ENCODE measurements around the gene SOS1. TPM values are rescaled to one million over a fixed set of nuclear protein-coding genes. Genes with fewer than 3 reads are reported as not detected.
"Not testable (repeated sequence)": the region's sequence is repeated elsewhere in the genome, so short reads cannot be mapped to it uniquely, and the experiment has no call there.

SOS1 gene
- total RNA-seq, 2 experiments from 2014 or later, result 16.8 to 17.1 TPM

GRCh38 chr2:39150102-39150562 is 29.3 kb upstream of the SOS1 start:
- H3K9me3 Mint-ChIP-seq, result no peaks in the 10 kb centered on the region
- intact Hi-C loops (cut with micrococcal nuclease), result no loop called here
- DNase-seq, result no peak
- H3K27me3 Mint-ChIP-seq (ENCODE audit: low read depth), result no peaks in the 10 kb centered on the region
- CTCF ChIA-PET, result interaction anchor here (0.6 to 1.6 kb wide), 2 partner anchors 26 to 62 kb away, joined by 3 to 5 read pairs; no protein-coding TSS in a partner anchor
- no peaks in the 10 kb centered on the region for H3K4me1 Mint-ChIP-seq (ENCODE audit: low read depth)
- H3K27ac Mint-ChIP-seq, result no peak overlapping the region
- H3K36me3 Mint-ChIP-seq (ENCODE audit: low read depth), result no peaks in the 10 kb centered on the region
- no peak overlapping the region for H3K4me3 Mint-ChIP-seq

- Mint-ChIP-seq H3K27me3 (ENCODE audit: low read depth) (no peaks in the 10 kb centered on the region), H3K27ac (no peak overlapping the region), H3K4me1 (ENCODE audit: low read depth) (no peaks in the 10 kb centered on the region), H3K4me3 (no peak overlapping the region), H3K9me3 (no peaks in the 10 kb centered on the region), H3K36me3 (ENCODE audit: low read depth) (no peaks in the 10 kb centered on the region)
- CTCF ChIA-PET, result no interaction called here
- no peak for DNase-seq
- intact Hi-C loops (cut with micrococcal nuclease), result loop anchor here (10.0 kb wide), 1 partner anchor 1082 kb away; no protein-coding TSS in a partner anchor
Observed at GRCh38 chr2:39146630-39147029, 25.8 kb upstream of the SOS1 start.

GRCh38 chr2:39145906-39146421 is 25.1 kb upstream of the SOS1 start:
- intact Hi-C loops (cut with micrococcal nuclease), result loop anchor here (10.0 kb wide), 1 partner anchor 1081 kb away; no protein-coding TSS in a partner anchor
- no peak overlapping the region for H3K4me3 Mint-ChIP-seq
- CTCF ChIA-PET, result no interaction called here
- no peaks in the 10 kb centered on the region for H3K9me3 Mint-ChIP-seq
- H3K27me3 Mint-ChIP-seq (ENCODE audit: low read depth), result no peaks in the 10 kb centered on the region
- DNase-seq, result no peak
- H3K27ac Mint-ChIP-seq, result no peak overlapping the region
- H3K36me3 Mint-ChIP-seq (ENCODE audit: low read depth), result no peaks in the 10 kb centered on the region
- H3K4me1 Mint-ChIP-seq (ENCODE audit: low read depth), result no peaks in the 10 kb centered on the region

- CTCF ChIA-PET, result interaction anchor here (1.0 kb wide), 1 partner anchor 17 kb away, joined by 5 read pairs; no protein-coding TSS in a partner anchor
- Mint-ChIP-seq H3K27ac (no peak overlapping the region), H3K4me3 (no peak overlapping the region), H3K27me3 (ENCODE audit: low read depth) (no peaks in the 10 kb centered on the region), H3K36me3 (ENCODE audit: low read depth) (no peaks in the 10 kb centered on the region), H3K4me1 (ENCODE audit: low read depth) (peaks cover 6% of the 10 kb centered on the region), H3K9me3 (no peaks in the 10 kb centered on the region)
- intact Hi-C loops (cut with micrococcal nuclease), result loop anchor here (10.0 kb wide), 1 partner anchor 1080 kb away; no protein-coding TSS in a partner anchor
- DNase-seq, result no peak
Observed at GRCh38 chr2:39144416-39144815, 23.6 kb upstream of the SOS1 start.

GRCh38 chr2:39142904-39143605 is 22.2 kb upstream of the SOS1 start:
- DNase-seq, result no peak
- peaks cover 12% of the 10 kb centered on the region for H3K4me1 Mint-ChIP-seq (ENCODE audit: low read depth)
- H3K36me3 Mint-ChIP-seq (ENCODE audit: low read depth), result no peaks in the 10 kb centered on the region
- intact Hi-C loops (cut with micrococcal nuclease), result loop anchor here (10.0 kb wide), 1 partner anchor 1078 kb away; no protein-coding TSS in a partner anchor
- H3K9me3 Mint-ChIP-seq, result no peaks in the 10 kb centered on the region
- no peak overlapping the region for H3K27ac Mint-ChIP-seq
- CTCF ChIA-PET, result interaction anchor here (0.6 kb wide), 2 partner anchors 42 to 83 kb away, joined by 3 read pairs; no protein-coding TSS in a partner anchor
- no peak overlapping the region for H3K4me3 Mint-ChIP-seq
- H3K27me3 Mint-ChIP-seq (ENCODE audit: low read depth), result no peaks in the 10 kb centered on the region

- Mint-ChIP-seq H3K4me1 (ENCODE audit: low read depth) (peaks cover 14% of the 10 kb centered on the region), H3K36me3 (ENCODE audit: low read depth) (no peaks in the 10 kb centered on the region), H3K9me3 (no peaks in the 10 kb centered on the region), H3K4me3 (no peak overlapping the region), H3K27ac (no peak overlapping the region), H3K27me3 (ENCODE audit: low read depth) (no peaks in the 10 kb centered on the region)
- intact Hi-C loops (cut with micrococcal nuclease), result loop anchor here (10.0 kb wide), 1 partner anchor 1077 kb away; no protein-coding TSS in a partner anchor
- DNase-seq, result no peak
- CTCF ChIA-PET, result interaction anchor here (0.6 to 0.7 kb wide), 3 partner anchors 71 to 794 kb away, joined by 3 read pairs; no protein-coding TSS in a partner anchor
Observed at GRCh38 chr2:39141334-39142271, 20.8 kb upstream of the SOS1 start.

- not testable (repeated sequence) for DNase-seq; H3K27me3 Mint-ChIP-seq (ENCODE audit: low read depth); H3K36me3 Mint-ChIP-seq (ENCODE audit: low read depth); H3K9me3 Mint-ChIP-seq; H3K27ac Mint-ChIP-seq; H3K4me3 Mint-ChIP-seq
- CTCF ChIA-PET, result interaction anchor here (0.6 kb wide), 2 partner anchors 72 to 375 kb away, joined by 3 read pairs; no protein-coding TSS in a partner anchor
- H3K4me1 Mint-ChIP-seq (ENCODE audit: low read depth), result peaks cover 20% of the 10 kb centered on the region
- intact Hi-C loops (cut with micrococcal nuclease), result loop anchor here (10.0 kb wide), 1 partner anchor 1076 kb away; no protein-coding TSS in a partner anchor
Observed at GRCh38 chr2:39140948-39141333, 20.1 kb upstream of the SOS1 start.

- no peak overlapping the region for H3K4me3 Mint-ChIP-seq
Observed at GRCh38 chr2:39140322-39140847, 19.5 kb upstream of the SOS1 start.

GRCh38 chr2:39139511-39140237 is 18.8 kb upstream of the SOS1 start:
- intact Hi-C loops (cut with micrococcal nuclease), result loop anchor here (10.0 kb wide), 1 partner anchor 1075 kb away; no protein-coding TSS in a partner anchor
- Mint-ChIP-seq H3K4me1 (ENCODE audit: low read depth) (peaks cover 26% of the 10 kb centered on the region), H3K27me3 (ENCODE audit: low read depth) (no peaks in the 10 kb centered on the region), H3K4me3 (no peak overlapping the region), H3K9me3 (no peaks in the 10 kb centered on the region), H3K27ac (no peak overlapping the region), H3K36me3 (ENCODE audit: low read depth) (no peaks in the 10 kb centered on the region)
- CTCF ChIA-PET, result interaction anchor here (1.1 kb wide), 1 partner anchor 45 kb away, joined by 4 read pairs; no protein-coding TSS in a partner anchor
- no peak for DNase-seq

More at GRCh38 chr2:39140322-39140847, 19.5 kb upstream of the SOS1 start:
- no peaks in the 10 kb centered on the region for H3K9me3 Mint-ChIP-seq
- CTCF ChIA-PET, result no interaction called here
- DNase-seq, result no peak
- H3K36me3 Mint-ChIP-seq (ENCODE audit: low read depth), result no peaks in the 10 kb centered on the region
- H3K27ac Mint-ChIP-seq, result no peak overlapping the region
- no peaks in the 10 kb centered on the region for H3K27me3 Mint-ChIP-seq (ENCODE audit: low read depth)
- H3K4me1 Mint-ChIP-seq (ENCODE audit: low read depth), result peaks cover 25% of the 10 kb centered on the region
- intact Hi-C loops (cut with micrococcal nuclease), result loop anchor here (10.0 kb wide), 1 partner anchor 1076 kb away; no protein-coding TSS in a partner anchor

GRCh38 chr2:39138837-39139211 is 18.0 kb upstream of the SOS1 start:
- Mint-ChIP-seq H3K36me3 (ENCODE audit: low read depth) (no peaks in the 10 kb centered on the region), H3K9me3 (no peaks in the 10 kb centered on the region), H3K27ac (no peak overlapping the region), H3K4me3 (no peak overlapping the region), H3K27me3 (ENCODE audit: low read depth) (no peaks in the 10 kb centered on the region), H3K4me1 (ENCODE audit: low read depth) (peaks cover 26% of the 10 kb centered on the region)
- CTCF ChIA-PET, result interaction anchor here (1.1 kb wide), 1 partner anchor 44 kb away, joined by 4 read pairs; no protein-coding TSS in a partner anchor
- no peak for DNase-seq
- intact Hi-C loops (cut with micrococcal nuclease), result no loop called here

GRCh38 chr2:39138187-39138836 is 17.5 kb upstream of the SOS1 start:
- peaks cover 28% of the 10 kb centered on the region for H3K4me1 Mint-ChIP-seq (ENCODE audit: low read depth)
- not testable (repeated sequence) for H3K4me3 Mint-ChIP-seq

More at GRCh38 chr2:39138187-39138836, 17.5 kb upstream of the SOS1 start:
- intact Hi-C loops (cut with micrococcal nuclease); H3K9me3 Mint-ChIP-seq; H3K27ac Mint-ChIP-seq; H3K36me3 Mint-ChIP-seq (ENCODE audit: low read depth); H3K27me3 Mint-ChIP-seq (ENCODE audit: low read depth); CTCF ChIA-PET; DNase-seq: not testable (repeated sequence)

Data from activated naive CD4-positive, alpha-beta T cell treated with anti-CD3 and anti-CD28 coated beads for 36 hours (primary cell).